Upper lobe of left lung (tissue), 6 donors: ENCODE measurements around the gene CLCN1. TPM values are rescaled to one million over a fixed set of nuclear protein-coding genes. Genes with fewer than 3 reads are reported as not detected.

Experiments
- ATAC-seq, 2 donors: fragments of 200-7000 bp; cut with Tn5 transposase; one replicate each; pipeline ENCODE4 v1.9.1; 2022; ENCODE audit warnings: mild to moderate bottlenecking in 2 of 2, moderate library complexity in 2 of 2; ENCODE audit not compliant: low FRiP score in 2 of 2
- DNase-seq, 2 donors: peaks; one replicate each; pipeline ENCODE4 v3.0.0-alpha.2; 2019 to 2020
- H3K27ac ChIP-seq, 4 donors: fragments of 200-600 bp; sonication (generic); one replicate each; pipeline ENCODE4 v1.5.1; 2016 to 2019
- H3K27me3 ChIP-seq, 4 donors: fragments of 200-600 bp; sonication (generic); one replicate each; pipeline ENCODE4 v1.5.1; 2017 to 2019
- H3K36me3 ChIP-seq, 4 donors: fragments of 200-600 bp; sonication (generic); one replicate each; pipeline ENCODE4 v1.5.1; 2016 to 2019
- H3K4me1 ChIP-seq, 4 donors: fragments of 200-600 bp; sonication (generic); one replicate each; pipeline ENCODE4 v1.5.1; 2018 to 2019
- H3K4me3 ChIP-seq, 4 donors: fragments of 200-600 bp; sonication (generic); one replicate each; pipeline ENCODE4 v1.5.1; 2017 to 2019; ENCODE audit warnings: mild to moderate bottlenecking in 2 of 4, moderate library complexity in 1 of 4
- H3K9me3 ChIP-seq, 4 donors: fragments of 200-600 bp; sonication (generic); one replicate each; pipeline ENCODE4 v1.5.1; 2018 to 2019
- EP300 ChIP-seq, 4 donors: sonication (generic); formaldehyde crosslinking; IDR thresholded peaks; one replicate each; pipeline ENCODE4 v1.5.1; 2017; ENCODE audit warnings: antibody characterized with exemption in 4 of 4, control low read depth in 2 of 4
- POLR2A ChIP-seq, 4 donors: fragments of 450-650 bp; IDR thresholded peaks; one replicate each; pipeline ENCODE4 v1.5.1; 2016 to 2017; ENCODE audit warnings: antibody characterized with exemption in 4 of 4, mild to moderate bottlenecking in 2 of 4
- POLR2AphosphoS5 ChIP-seq, 2 donors: sonication (generic); formaldehyde crosslinking; IDR thresholded peaks; one replicate each; pipeline ENCODE4 v1.5.1; 2017; ENCODE audit warnings: antibody characterized with exemption in 2 of 2
- WGBS, 2 donors: methylation state at CpG; one replicate each; pipeline ENCODE4 v1.1.5; 2017 to 2018; 5-methylcytosine and 5-hydroxymethylcytosine counted together
- total RNA-seq, 6 donors: library from RNA; depleted of rRNA in 4 of 6; stranded (reverse); fragments of >200 nt in 4 of 6; gene quantifications; one replicate each; pipeline versions ENCODE4 v1.1.0 to v1.2.1, GENCODE V29; 2016 to 2021
- TF ChIP-seq, protein P1 (sequence below), 6 experiments: fragments of 450-650 bp in 4 of 6; fragments of 200-600 bp in 2 of 6; sonication (generic) in 2 of 6; IDR thresholded peaks; one replicate each; pipeline ENCODE4 v1.5.1; 2016 to 2019; ENCODE audit warnings: antibody characterized with exemption in 6 of 6
- donor health status: DM: no; HTN: no; CAD: no; lungs with moderate emphysema.
- donor health status: DM: no; HTN: yes; CAD: no; lungs with severe emphysema.

The CLCN1 gene
- total RNA-seq, 6 donors from 2014 or later: 0.10 TPM; not detected in 5

DNA sequence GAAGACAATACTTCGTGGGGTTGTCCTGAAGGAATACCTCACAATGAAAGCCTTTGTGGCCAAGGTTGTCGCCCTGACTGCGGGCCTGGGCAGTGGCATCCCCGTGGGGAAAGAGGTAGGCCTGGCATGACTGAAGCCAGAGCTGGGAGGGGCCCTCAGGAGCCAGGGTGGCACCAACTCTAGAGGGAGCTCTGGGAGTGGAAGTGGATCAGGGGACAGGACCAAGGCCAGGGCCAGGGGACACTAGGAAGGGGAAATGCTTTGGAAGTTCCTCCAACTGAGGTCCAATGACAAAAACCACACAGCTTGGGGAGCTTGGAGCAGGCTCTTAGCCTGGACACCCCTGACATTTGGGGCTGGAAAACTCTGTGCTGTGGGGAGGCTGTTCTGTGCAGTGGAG lies 5.8 kb downstream of the CLCN1 start:
- ATAC-seq: peak; percentile 52 to 73
- TF ChIP-seq POLR2AphosphoS5 (IDR thresholded peaks at IDR 0.05) (no peak), POLR2A (IDR thresholded peaks at IDR 0.05) (no peak), EP300 (IDR thresholded peaks at IDR 0.05) (no peak)
- TF ChIP-seq, protein P1, sequence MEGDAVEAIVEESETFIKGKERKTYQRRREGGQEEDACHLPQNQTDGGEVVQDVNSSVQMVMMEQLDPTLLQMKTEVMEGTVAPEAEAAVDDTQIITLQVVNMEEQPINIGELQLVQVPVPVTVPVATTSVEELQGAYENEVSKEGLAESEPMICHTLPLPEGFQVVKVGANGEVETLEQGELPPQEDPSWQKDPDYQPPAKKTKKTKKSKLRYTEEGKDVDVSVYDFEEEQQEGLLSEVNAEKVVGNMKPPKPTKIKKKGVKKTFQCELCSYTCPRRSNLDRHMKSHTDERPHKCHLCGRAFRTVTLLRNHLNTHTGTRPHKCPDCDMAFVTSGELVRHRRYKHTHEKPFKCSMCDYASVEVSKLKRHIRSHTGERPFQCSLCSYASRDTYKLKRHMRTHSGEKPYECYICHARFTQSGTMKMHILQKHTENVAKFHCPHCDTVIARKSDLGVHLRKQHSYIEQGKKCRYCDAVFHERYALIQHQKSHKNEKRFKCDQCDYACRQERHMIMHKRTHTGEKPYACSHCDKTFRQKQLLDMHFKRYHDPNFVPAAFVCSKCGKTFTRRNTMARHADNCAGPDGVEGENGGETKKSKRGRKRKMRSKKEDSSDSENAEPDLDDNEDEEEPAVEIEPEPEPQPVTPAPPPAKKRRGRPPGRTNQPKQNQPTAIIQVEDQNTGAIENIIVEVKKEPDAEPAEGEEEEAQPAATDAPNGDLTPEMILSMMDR (IDR thresholded peaks at IDR 0.05): peak in 1 of 6 experiments; percentile 22
- Histone ChIP-seq H3K27ac (no peak overlapping the region), H3K36me3 (no peaks in the 10 kb centered on the region), H3K4me3 (no peak overlapping the region), H3K9me3 (no peaks in the 10 kb centered on the region), H3K4me1 (peaks cover 0 to 6% (median 0%) of the 10 kb centered on the region in 4 donors), H3K27me3 (no peaks in the 10 kb centered on the region)
- 87 to 93% methylated on average over 4 of the region's 4 CpGs for WGBS, 2 donors
- DNase-seq: peak in 1 of 2 donors; percentile 49

DNA sequence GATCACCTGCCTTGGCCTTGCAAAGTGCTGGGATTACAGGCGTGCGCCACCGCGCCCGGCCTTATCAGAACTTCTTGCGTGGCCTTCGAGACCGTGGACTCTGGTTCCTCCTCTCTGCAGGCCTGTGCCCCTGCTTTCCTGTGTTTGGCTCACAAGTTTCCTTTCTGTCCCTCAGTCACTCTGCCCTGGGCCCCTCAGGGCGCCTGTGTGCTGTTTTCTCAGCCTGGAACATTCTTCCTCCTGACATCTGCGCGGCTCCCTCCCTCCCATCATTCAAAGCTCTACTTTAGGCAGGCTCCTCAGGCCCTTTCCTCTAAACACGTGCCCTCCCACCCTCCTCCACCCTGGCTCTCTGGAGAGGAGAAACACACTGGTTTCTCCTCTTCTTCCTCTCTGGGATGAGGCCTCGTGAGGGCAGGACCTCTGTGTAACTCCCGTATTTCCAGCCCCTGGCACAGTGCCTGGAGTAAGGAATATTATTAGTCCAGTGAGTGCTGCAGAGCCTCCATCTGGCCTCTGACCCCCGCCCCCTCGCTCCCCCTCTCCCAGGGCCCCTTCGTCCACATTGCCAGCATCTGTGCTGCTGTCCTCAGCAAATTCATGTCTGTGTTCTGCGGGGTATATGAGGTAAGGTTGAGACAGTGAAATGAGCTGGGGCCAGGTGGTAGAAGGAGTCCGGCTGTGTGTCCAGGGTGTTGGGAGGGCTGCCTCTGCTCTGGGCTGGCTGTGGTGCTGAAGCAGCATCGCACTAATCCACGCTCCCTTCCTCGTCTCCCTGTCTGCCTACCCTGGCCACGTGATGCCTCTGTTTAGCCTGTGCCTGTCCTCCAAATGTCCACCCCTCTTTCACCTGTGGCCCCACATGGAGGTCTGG lies 7.1 kb downstream of the CLCN1 start:
- H3K27me3 ChIP-seq: no peaks in the 10 kb centered on the region
- H3K4me3 ChIP-seq: no peak overlapping the region
- H3K4me1 ChIP-seq: peaks cover 0 to 6% (median 0%) of the 10 kb centered on the region in 4 donors
- no peaks in the 10 kb centered on the region for H3K9me3 ChIP-seq
- no peak overlapping the region for H3K27ac ChIP-seq
- H3K36me3 ChIP-seq: no peaks in the 10 kb centered on the region
- TF ChIP-seq POLR2A (IDR thresholded peaks at IDR 0.05): no peak
- no peak for TF ChIP-seq EP300 (IDR thresholded peaks at IDR 0.05)
- no peak for TF ChIP-seq POLR2AphosphoS5 (IDR thresholded peaks at IDR 0.05)
- TF ChIP-seq, protein P1 (IDR thresholded peaks at IDR 0.05): no peak
- ATAC-seq (no peak), DNase-seq (peak in 1 of 2 donors; percentile 58)
- WGBS, 2 donors: 66 to 74% methylated on average over 23 of the region's 23 CpGs

DNA sequence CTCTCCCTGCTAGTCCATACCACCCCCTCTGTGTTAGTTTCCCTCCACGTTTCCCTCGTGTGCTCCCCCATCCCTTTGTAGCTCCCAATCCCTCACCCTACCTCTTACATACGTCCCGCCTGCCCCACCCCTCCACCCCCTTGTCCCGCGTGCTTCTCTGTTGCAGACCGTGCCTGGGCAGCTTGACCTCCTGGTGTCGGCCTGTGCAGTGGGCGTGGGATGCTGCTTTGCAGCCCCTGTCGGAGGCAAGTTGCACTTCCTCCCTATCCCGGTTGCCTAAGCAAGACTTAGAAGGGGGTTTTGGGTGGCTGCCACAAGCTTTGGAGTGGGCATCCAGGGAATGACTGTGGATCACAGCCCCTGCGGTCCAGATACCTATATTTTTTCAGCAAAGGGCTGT lies 7.7 kb downstream of the CLCN1 start:
- H3K27me3 ChIP-seq: no peaks in the 10 kb centered on the region
- H3K27ac ChIP-seq: no peak overlapping the region
- DNase-seq (peak in 1 of 2 donors; percentile 48), ATAC-seq (no peak)
- H3K36me3 ChIP-seq: no peaks in the 10 kb centered on the region
- H3K9me3 ChIP-seq: no peaks in the 10 kb centered on the region
- no peak for TF ChIP-seq POLR2AphosphoS5 (IDR thresholded peaks at IDR 0.05)
- TF ChIP-seq, protein P1 (IDR thresholded peaks at IDR 0.05): no peak
- TF ChIP-seq EP300 (IDR thresholded peaks at IDR 0.05): no peak
- TF ChIP-seq POLR2A (IDR thresholded peaks at IDR 0.05): no peak
- H3K4me1 ChIP-seq: peaks cover 0 to 6% (median 0%) of the 10 kb centered on the region in 4 donors
- no peak overlapping the region for H3K4me3 ChIP-seq
- 63 to 76% methylated on average over 12 of the region's 12 CpGs for WGBS, 2 donors

DNA sequence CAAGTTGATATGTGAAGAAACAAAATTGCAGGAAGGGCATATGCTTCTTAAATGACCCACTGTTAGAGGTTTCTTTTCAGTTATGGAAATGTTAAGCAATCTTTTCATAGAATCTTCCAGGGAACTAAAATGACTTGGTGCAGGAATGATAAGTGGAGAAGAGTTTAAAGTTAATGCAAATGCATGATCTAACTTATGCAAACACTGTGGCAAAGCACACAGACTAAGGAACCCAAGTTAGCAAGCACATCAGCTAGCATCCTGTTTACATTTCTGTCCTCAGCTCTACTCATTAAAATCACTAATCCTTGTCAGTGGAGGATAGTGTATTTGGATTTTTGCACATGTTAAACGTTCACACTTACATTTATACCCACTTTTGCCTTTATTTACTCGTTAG lies 9.3 kb downstream of the CLCN1 start:
- Histone ChIP-seq H3K4me1 (peaks cover 0 to 6% (median 0%) of the 10 kb centered on the region in 4 donors), H3K27ac (no peak overlapping the region), H3K27me3 (no peaks in the 10 kb centered on the region), H3K4me3 (no peak overlapping the region), H3K36me3 (no peaks in the 10 kb centered on the region), H3K9me3 (no peaks in the 10 kb centered on the region)
- no peak for ATAC-seq
- 43 to 60% methylated on average over 2 of the region's 2 CpGs for WGBS, 2 donors
- DNase-seq: no peak
- TF ChIP-seq, protein P1 (IDR thresholded peaks at IDR 0.05): no peak
- TF ChIP-seq POLR2A (IDR thresholded peaks at IDR 0.05) (no peak), EP300 (IDR thresholded peaks at IDR 0.05) (no peak), POLR2AphosphoS5 (IDR thresholded peaks at IDR 0.05) (no peak)
